HG03066 (cell line): Measurements from ENCODE around the gene CIT.

Experiments used
- ATAC-seq: cut with Tn5 transposase; IDR thresholded peaks from one replicate; pipeline ENCODE4 v1.9.1; 2021; ENCODE audit warnings: low read depth; ENCODE audit not compliant: unreplicated experiment

Gene CIT

GRCh38 chr12:119749666-119750065 lies 127.5 kb downstream of the CIT start:
- no peak for ATAC-seq

DNA sequence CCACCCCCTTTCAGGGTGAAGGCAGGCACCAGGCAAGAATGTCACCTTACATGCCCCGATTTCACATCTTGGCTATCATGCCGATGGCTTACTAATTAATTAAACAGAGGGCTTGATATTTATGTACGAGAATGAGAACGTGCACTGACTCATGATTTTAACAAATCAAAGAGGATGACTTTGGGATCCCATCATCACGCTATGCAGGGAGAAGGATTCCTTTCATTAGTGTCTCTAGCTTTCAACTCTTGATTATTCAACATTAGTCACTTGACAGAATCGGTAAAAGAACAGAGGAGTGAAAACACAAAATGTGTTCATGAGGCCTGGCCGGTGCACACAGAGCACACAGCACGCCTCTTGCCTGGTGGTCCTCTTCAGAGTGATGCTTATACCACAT lies 128.6 kb downstream of the CIT start:
- ATAC-seq, result no peak

- no peak for ATAC-seq
These were observed 131.0 kb downstream of the CIT start for GRCh38 chr12:119746169-119746568.

- ATAC-seq, result no peak
These were observed 132.1 kb downstream of the CIT start for GRCh38 chr12:119744900-119745606.

DNA sequence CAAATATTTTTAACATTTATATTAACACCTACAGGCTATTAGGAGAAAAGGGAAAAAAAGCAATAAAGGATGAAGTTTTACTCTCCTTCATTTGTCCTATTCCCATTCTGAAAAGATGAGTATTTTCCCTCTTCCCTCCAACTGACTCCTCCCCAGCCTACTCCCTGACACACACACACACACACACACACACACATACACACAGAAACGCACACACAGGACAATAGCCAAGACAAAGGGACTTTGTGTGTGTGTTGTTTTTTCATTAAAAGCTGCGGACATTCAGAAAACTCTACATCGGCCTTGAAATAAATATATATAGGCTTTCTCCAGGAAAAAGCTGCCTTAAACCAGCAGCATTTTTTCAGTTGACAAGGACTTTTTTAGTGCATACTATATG lies 134.4 kb downstream of the CIT start:
- ATAC-seq, result no peak

GRCh38 chr12:119740830-119741229 lies 136.3 kb downstream of the CIT start:
- ATAC-seq, result no peak

DNA sequence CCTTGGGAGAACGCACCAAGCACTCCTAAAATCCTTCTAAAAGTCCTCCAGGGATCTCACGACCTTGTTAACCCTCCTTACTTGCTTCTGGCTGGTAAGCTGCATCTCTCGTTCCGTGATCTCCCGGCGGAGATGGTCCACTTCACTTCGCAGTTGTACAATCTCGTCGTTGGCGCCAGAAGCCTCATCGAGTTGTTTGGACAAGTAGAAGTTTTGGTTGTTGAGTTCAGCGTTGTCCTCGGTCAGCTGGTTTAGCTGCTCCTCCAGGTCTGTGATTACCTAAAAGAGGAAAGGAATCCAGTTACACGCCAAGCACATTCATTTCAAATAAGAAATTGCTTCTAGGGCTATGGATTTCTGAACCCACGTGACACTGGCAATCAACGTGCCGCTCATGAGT lies 142.0 kb downstream of the CIT start:
- no peak for ATAC-seq

DNA sequence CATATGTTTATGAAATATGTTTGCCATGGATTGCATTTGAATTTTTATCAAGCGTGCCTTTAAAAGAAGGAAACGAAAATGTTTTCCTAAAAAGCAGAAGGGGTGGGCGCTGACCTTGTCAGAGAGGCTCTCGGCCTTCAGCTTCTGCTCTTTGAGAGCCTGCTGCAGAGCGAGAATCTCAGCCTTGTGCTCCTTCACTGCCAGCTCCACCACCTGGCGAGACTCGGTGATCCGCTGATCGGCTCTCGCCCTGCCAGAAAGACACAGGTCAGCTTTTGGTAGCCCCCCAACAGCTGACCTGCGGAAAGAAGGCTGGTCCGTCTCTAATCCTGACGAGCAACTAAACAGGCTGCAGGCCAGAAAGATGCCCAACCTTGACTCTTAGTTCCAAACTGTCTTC lies 146.7 kb downstream of the CIT start:
- no peak for ATAC-seq

DNA sequence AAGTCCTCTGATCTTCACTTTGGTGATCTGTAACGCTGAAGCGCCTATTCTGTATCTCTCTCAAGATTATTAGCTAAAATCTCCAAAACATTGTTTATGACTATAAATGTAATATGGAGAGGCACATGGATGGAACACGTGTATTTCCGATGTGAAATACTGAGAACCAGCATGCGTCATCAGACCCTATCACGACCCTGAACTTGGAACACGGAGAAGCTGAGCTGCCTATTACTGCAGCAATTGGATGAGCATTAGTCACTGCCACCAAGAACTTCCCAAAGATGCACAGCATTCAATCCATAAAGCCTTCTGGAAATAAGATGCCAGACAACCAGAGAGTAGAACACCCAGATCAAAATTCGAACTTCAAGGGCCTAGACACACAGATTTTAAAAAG lies 147.2 kb downstream of the CIT start:
- no peak for ATAC-seq

GRCh38 chr12:119728444-119728745 lies 148.7 kb downstream of the CIT start:
- ATAC-seq, result no peak

DNA sequence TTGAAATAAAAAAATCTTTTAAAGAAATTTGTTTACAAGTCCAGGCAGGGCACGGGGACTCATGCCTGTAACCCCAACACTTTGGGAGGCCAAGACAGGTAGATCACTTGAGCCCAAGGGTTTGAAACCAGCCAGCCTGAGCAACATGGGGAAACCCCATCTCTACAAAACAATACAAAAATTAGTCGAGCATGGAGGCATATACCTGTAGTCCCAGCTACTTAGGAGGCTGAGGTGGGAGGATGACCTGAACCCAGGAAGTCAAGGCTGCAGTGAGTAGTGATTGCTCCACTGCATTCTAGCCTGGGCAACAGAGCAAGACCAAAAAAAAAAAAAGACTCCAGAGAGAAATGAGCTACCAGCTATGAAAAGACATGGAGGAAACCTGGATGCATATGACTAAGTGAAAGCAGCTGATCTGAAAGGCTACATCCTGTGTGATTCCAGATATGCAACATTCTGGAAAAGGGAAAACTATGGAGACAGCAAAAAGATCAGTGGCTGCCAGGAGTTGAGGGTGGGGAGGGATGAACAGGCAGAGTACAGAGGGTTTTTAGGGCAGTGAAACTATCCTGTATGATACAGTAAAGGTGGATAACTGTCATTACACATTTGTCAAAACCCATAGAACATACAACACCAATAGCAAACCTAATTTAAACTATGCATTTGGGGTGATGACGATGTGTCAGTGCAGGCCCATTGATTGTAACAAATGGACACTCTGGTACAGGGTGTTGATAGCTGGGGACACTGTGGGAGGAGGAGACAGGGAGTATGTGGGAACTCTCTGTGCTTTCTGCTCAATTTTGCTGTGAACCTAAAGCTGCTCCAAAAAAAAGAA lies 149.3 kb downstream of the CIT start:
- ATAC-seq, result no peak

- ATAC-seq, result no peak
These were observed 151.6 kb downstream of the CIT start for GRCh38 chr12:119725523-119725922.

GRCh38 chr12:119721306-119721705 lies 155.8 kb downstream of the CIT start:
- ATAC-seq, result no peak

DNA sequence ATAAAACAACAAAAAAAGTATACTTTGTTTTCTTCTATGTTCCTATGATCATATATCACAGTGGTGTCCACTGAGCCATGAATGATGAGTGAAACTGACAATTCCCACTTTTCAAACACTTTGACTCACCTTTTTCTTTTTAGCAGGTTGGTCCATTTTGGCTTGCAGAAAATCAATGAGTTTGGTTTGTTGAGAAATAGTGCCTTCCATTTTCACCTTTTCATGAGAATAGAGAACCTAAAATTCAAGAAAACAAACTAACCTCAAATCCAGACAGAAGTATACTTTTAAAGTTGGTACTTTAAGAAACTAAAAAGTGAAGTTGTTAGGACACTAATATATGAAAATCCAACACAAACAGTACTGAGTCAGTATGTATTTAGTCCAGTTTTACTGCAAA lies 156.8 kb downstream of the CIT start:
- ATAC-seq, result no peak

GRCh38 chr12:119718141-119718540 lies 159.0 kb downstream of the CIT start:
- no peak for ATAC-seq

GRCh38 chr12:119715268-119715620 lies 161.9 kb downstream of the CIT start:
- no peak for ATAC-seq

DNA sequence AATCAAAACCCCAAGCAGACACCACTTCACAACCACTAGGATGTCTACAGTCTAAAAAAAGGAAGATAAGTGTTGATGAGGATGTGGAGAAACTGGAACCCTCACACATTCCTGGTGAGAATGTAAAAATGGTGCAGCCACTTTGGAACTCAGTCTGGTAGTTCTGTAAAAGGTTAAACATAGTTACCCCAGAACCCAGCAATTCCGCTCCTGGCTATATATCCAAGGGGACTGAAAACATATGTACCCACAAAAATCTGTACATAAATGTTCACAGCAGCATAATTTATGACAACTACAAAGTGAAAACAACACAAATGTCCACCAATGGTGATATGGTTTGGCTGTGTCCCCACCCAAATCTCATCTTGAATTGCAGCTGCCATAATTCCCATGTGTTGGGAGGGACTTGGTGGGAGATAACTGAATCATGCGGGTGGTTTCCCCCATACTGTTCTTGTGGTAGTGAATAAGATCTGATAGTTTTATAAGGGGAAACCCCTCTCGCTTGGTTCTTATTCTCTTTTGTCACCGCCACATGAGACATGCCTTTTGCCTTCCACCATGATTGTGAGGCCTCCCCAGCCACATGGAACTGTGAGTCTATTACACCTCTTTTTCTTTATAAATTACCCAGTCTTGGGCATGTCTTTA lies 162.4 kb downstream of the CIT start:
- ATAC-seq, result no peak

GRCh38 chr12:119713551-119714031 lies 163.5 kb downstream of the CIT start:
- no peak for ATAC-seq

DNA sequence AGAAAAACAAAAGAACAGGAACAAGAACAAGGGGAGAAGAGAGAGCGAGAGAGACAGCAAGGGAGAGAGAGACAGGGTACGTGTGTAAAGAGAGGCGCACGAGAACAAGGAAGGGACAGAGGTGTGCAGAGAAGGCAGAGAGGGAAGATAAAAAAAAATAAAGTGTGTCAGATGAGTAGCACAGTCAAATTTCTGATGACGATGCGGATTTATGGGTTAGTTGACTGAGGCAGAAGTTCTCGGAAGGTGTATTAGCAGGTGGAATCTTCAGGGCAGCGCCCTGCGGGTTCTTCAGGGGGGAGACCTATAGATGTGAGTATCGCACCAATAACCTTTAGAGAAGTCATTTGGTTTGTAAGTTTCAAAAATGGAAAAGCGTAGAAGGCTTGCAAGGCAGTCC lies 164.4 kb downstream of the CIT start:
- ATAC-seq, result no peak

DNA sequence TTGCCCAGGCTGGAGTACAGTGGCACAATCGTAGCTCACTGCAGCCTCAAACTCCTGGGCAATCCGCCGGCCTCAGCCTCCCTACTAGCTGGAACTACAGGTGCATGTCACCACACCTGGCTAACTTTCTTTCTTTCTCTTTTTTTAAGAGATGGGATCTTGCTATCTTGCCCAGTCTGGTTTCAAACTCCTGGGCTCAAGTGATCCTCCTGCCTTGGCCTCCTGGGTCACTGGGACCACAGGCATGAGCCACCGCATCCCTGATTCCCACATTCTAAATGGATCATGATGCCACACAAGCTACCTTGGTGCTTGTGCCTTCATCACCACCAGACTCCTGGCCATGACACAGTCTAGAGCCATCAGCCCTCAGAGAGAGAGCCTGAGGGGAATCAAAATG lies 165.4 kb downstream of the CIT start:
- no peak for ATAC-seq

DNA sequence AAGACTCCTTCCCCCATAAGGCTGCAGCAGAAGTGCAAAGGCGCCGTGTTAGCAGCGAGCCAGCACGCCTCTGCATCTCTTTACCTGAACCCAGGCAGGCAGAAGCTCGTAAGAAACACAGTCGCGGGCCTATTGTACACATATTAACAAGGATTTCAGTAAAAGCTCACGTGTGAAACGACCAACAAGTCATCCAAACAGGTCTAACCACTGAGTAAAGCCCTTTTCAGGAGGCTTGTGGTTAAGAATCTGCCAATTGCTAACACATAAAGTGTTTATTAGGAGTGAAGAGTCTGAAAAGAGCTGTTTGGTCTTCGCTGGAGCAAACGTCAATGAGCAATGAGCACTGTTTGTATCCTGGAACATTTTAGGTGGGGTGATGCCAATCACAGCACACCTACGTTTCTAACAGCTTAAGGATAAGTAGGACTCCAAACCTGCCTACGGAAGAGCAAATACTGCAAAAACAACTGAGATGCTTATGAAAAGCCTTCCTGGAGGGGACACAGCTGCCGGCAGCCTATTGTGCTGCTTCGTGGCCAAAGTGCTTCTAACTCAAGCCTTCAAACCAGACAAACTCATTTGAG lies 166.1 kb downstream of the CIT start:
- ATAC-seq, result no peak
